ENCODE data around the gene PRELID3B.

Gene PRELID3B

DNA sequence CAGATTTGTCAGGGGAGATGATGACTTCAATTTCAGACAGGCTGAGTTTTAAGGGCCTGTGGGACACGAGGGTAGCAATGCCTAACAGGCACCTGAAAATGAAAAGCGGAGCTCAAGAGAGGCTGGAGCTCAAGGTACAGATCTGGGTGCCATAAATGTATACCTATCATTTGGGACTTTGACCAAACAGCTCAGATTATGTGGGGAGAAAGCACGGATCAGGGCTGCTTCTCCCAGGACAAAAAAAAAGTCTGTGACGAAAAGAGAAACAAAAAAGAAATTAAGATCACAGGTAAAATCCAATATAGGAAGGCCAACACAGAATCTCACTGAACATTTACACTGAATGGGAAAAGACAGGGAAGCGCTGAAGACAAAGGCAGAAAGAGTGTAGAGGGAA is 1.9 kb downstream of the PRELID3B start:
- TF ChIP-seq, protein P1, sequence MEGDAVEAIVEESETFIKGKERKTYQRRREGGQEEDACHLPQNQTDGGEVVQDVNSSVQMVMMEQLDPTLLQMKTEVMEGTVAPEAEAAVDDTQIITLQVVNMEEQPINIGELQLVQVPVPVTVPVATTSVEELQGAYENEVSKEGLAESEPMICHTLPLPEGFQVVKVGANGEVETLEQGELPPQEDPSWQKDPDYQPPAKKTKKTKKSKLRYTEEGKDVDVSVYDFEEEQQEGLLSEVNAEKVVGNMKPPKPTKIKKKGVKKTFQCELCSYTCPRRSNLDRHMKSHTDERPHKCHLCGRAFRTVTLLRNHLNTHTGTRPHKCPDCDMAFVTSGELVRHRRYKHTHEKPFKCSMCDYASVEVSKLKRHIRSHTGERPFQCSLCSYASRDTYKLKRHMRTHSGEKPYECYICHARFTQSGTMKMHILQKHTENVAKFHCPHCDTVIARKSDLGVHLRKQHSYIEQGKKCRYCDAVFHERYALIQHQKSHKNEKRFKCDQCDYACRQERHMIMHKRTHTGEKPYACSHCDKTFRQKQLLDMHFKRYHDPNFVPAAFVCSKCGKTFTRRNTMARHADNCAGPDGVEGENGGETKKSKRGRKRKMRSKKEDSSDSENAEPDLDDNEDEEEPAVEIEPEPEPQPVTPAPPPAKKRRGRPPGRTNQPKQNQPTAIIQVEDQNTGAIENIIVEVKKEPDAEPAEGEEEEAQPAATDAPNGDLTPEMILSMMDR (conservative IDR thresholded peaks at IDR 0.05), result no peak
- TF ChIP-seq ZFX (IDR thresholded peaks at IDR 0.05), result no peak
- peak overlapping the region; percentile 93; the same call in 1 of the 2 replicates for H3K27ac ChIP-seq

DNA sequence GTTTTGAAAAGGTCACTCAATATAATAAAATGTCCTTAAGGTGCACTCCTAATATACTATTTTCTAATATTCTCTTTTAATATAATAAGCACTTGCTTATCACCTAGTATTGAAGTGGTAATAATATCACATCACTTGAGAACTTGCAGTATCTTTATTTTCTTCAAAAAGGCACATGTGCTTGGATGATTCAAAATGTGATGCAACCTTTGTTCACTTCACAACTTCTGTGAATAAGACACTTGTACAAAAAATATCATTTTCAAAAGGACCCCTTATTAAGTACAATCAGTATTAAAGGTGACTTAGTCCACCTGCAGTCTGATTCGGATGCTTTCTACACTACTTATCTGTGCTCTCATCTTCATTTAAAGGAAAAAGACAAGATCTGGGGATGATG is 3.4 kb downstream of the PRELID3B start:
- TF ChIP-seq, protein P1 (conservative IDR thresholded peaks at IDR 0.05), result no peak
- no peak for TF ChIP-seq ZFX (IDR thresholded peaks at IDR 0.05)

DNA sequence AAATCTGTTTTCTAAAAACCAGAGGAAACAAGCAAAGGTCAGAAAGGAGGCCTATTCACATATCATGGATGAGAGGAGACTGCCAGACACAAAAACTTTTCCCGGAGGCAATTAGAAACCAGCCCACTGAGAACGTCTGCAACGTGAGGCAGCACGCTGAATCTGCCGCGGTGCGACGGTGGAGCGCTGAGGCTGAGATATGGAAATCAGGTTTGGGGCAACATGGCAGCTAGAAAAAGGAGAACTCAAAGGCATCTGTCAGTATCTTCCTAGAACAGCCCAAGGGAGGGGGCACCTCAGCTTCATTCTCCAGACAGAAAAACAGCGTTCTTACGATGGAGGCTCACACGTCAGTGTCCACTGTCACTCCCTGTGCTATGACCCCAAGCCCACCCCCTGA is 5.2 kb downstream of the PRELID3B start:
- H3K27ac ChIP-seq, result no peak overlapping the region
- no peak for TF ChIP-seq ZFX (IDR thresholded peaks at IDR 0.05)
- TF ChIP-seq, protein P1 (conservative IDR thresholded peaks at IDR 0.05), result no peak

More for the DNA sequence above, 3.4 kb downstream of the PRELID3B start:
- H3K27ac ChIP-seq, result no peak overlapping the region

DNA sequence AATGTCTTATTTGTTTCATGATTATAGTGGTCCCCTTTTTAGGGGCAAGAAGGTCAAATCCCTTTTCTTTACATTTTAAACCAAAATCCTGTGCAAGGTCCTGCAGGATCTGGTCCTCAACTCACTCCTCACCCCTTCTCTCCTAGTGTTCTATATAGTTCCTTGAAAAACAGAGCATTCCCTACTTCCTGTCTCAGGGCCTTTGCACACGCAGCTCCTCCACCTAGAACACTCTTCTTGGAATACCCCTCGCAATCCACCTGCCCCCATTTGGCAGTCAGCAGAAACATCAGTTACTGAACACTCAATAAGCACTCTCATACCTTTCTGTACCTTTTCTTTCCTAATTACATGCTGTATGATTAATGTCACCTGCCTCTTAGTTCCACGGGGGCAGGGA is 7.2 kb downstream of the PRELID3B start:
- H3K27ac ChIP-seq, result no peak overlapping the region
- TF ChIP-seq, protein P1 (conservative IDR thresholded peaks at IDR 0.05), result no peak
- no peak for TF ChIP-seq ZFX (IDR thresholded peaks at IDR 0.05)

DNA sequence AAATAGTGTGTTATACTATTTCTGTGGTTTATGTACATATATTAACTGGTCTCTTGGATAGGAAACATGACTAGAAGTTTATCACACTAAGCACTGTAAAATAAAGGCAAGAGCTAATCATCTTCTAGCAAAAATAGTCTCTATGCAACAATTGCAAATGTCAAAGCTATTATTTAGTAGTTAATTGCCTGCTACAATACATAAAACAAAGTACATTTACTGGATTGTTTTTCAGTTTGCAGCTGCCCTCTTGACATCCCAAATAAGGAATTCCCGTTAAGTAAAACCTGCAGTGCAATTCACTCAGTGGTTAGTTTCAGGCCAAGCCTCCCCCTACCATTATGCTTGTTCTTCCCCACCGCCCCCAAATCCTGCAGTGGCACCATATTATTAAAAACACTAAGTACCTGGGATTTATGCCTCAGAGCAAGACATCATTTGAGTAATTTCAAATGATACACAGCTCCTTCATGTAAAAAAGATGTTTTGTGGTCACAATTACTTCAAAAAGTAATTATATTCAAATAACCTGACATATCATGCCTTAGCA is 8.9 kb downstream of the PRELID3B start:
- TF ChIP-seq, protein P1 (conservative IDR thresholded peaks at IDR 0.05), result no peak
- TF ChIP-seq ZFX (IDR thresholded peaks at IDR 0.05), result no peak
- no peak overlapping the region for H3K27ac ChIP-seq

DNA sequence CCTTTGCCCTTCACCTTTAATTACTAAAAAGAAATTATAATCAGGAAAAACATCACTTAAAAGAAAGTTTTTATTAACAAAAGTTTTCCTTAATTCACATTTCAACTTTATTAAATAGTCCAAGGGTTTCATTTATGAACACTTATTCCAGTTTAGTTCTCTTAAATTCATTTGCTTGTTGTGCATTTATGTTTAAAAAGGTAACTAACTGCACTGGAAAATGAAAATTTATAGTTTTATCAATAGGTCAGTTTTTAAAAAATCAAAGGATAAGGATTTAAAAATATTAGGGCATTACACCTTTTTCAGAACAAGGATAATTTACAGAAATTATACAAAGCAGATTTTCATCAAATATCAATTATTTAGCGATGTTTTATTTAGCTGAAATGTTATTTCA is 9.5 kb downstream of the PRELID3B start:
- no peak for TF ChIP-seq ZFX (IDR thresholded peaks at IDR 0.05)
- TF ChIP-seq, protein P1 (conservative IDR thresholded peaks at IDR 0.05), result no peak; the same call in 1 of the 2 replicates
- H3K27ac ChIP-seq, result peak overlapping the region; percentile 99

DNA sequence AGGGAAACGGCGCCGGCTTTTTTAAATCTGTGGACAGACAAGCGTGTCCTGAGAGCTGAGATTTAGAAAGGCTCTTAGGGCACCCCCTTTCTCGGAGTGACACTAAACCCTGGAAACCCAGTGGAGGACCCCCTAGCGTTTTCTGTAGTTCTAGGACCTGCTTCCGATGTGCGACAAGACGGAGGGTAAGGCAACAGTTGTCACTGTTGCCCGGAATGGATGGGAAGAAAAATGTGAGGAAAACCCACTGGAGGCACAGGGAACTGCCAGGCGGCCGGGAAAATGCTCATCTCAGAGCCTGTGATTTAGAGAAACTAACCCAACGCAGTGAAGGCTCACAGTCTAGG is 9.9 kb downstream of the PRELID3B start:
- H3K27ac ChIP-seq, result peak overlapping the region; percentile 99
- TF ChIP-seq, protein P1 (conservative IDR thresholded peaks at IDR 0.05), result no peak; the same call in 1 of the 2 replicates
- no peak for TF ChIP-seq ZFX (IDR thresholded peaks at IDR 0.05)

All from C4-2B (cell line).